Measurements from ENCODE around the gene ZC3HAV1. TPM values are rescaled to one million over a fixed set of nuclear protein-coding genes. Genes with fewer than 3 reads are reported as not detected.
A peak's percentile ranks its signal among the peaks of the same experiment; 100 is the strongest.

ZC3HAV1 gene
- total and polyA plus RNA-seq, 9 of the 15 experiments (the other 6 are each of a cell fraction or from before 2014, with no cell fraction given) = 11.9 to 40.5 (median 23.9) TPM

- TF ChIP-seq ZNF280B (CRISPR knock-in tag; IDR thresholded peaks at IDR 0.05) (no peak), PHF20 (IDR thresholded peaks at IDR 0.05; ENCODE audit: partially characterized antibody) (peak; percentile 78), ZBTB1 (CRISPR knock-in tag; IDR thresholded peaks at IDR 0.05; ENCODE audit: borderline replicate concordance, low read depth) (peak; percentile 0; the same call in 1 of the 2 replicates), ZBTB26 (CRISPR knock-in tag; IDR thresholded peaks at IDR 0.05) (peak; percentile 88; the same call in 1 of the 2 replicates), NELFE (IDR thresholded peaks at IDR 0.05; ENCODE audit: insufficient read depth, insufficient read length) (no peak), U2AF1 (optimal IDR thresholded peaks at IDR 0.05; ENCODE audit: low read depth, low read length) (peak; percentile 83), ADNP (tag; IDR thresholded peaks at IDR 0.05) (no peak), NFATC3 (IDR thresholded peaks at IDR 0.05) (peak; percentile 98), ETV6 (IDR thresholded peaks at IDR 0.05; ENCODE audit: borderline replicate concordance in 1 of 2, low read depth in 2 of 2, low read length in 1 of 2) (peak in 1 of 2 experiments; percentile 76; a peak in 1 of 4 replicates), ETV6 (CRISPR knock-in tag; IDR thresholded peaks at IDR 0.05; ENCODE audit: borderline replicate concordance) (no peak; the same call in 1 of the 2 replicates), NFE2L1 (tag; IDR thresholded peaks at IDR 0.05; ENCODE audit: borderline replicate concordance, low read depth) (no peak), ZNF316 (IDR thresholded peaks at IDR 0.05) (no peak), POLR2H (tag; IDR thresholded peaks at IDR 0.05; ENCODE audit: low read depth) (peak; percentile 95), ARID3B (CRISPR knock-in tag; IDR thresholded peaks at IDR 0.05; ENCODE audit: borderline replicate concordance) (no peak), HDAC2 (IDR thresholded peaks at IDR 0.05) (0 out of 2 replicates have a peak, but pooled peaks have one; percentile 51), BCL6 (CRISPR knock-in tag; IDR thresholded peaks at IDR 0.05) (no peak), E2F3 (CRISPR knock-in tag; IDR thresholded peaks at IDR 0.05) (peak; percentile 80; the same call in 1 of the 2 replicates), ATF4 (CRISPR knock-in tag; IDR thresholded peaks at IDR 0.05) (peak; percentile 69), ZNF766 (CRISPR knock-in tag; conservative IDR thresholded peaks at IDR 0.05) (peak; percentile 55; the same call in 1 of the 2 replicates), ZNF707 (CRISPR knock-in tag; conservative IDR thresholded peaks at IDR 0.05) (peak; percentile 47; the same call in 1 of the 2 replicates), THRB (CRISPR knock-in tag; conservative IDR thresholded peaks at IDR 0.05) (peak; percentile 85; the same call in 1 of the 2 replicates)
Measured at GRCh38 chr7:139109188-139109982, at the start of gene ZC3HAV1 (continued).

All from K562 (cell line).